H1 (cell line): ENCODE results near the gene ARPP21. TPM values are rescaled to one million over a fixed set of nuclear protein-coding genes. Genes with fewer than 3 reads are reported as not detected.

Experiments
- BRCA1 ChIP-seq: IDR thresholded peaks from 2 replicates; pipeline ENCODE4 v1.6.1; 2012; ENCODE audit warnings: low read depth, low read length, improper control_type of control experiment
- CBX5 ChIP-seq: fragments of 300-800, 300-1000 bp; sonication (generic); IDR thresholded peaks from 2 replicates; pipeline ENCODE4 v1.7.1; 2016; ENCODE audit warnings: antibody characterized with exemption, low read length, low read depth
- CBX8 ChIP-seq: fragments of 300-800, 300-1000 bp; sonication (generic); IDR thresholded peaks from 2 replicates; pipeline ENCODE4 v1.7.1; 2016; ENCODE audit warnings: low read depth, low read length, borderline replicate concordance
- CHD7 ChIP-seq: fragments of 300-600 bp; sonication (generic); IDR thresholded peaks from 2 replicates; pipeline ENCODE4 v1.7.1; 2012; ENCODE audit warnings: low read length, moderate library complexity, mild to moderate bottlenecking, inconsistent platforms; ENCODE audit not compliant: insufficient replicate concordance
- EZH2 ChIP-seq: fragments of 200-600 bp; sonication (generic); IDR thresholded peaks from 2 replicates; pipeline ENCODE4 v1.7.1; 2012; ENCODE audit warnings: low read depth, mild to moderate bottlenecking, moderate library complexity, low read length, inconsistent platforms; ENCODE audit not compliant: severe bottlenecking
- JUND ChIP-seq: IDR thresholded peaks from 2 replicates; pipeline ENCODE4 v1.6.1; 2011; ENCODE audit warnings: mild to moderate bottlenecking, improper control_type of control experiment, low read length
- MAFK ChIP-seq: IDR thresholded peaks from 2 replicates; pipeline ENCODE4 v1.6.1; 2012; ENCODE audit warnings: low read depth, mild to moderate bottlenecking, improper control_type of control experiment, low read length
- POLR2A ChIP-seq, 2 experiments: IDR thresholded peaks; 1 replicate in 1 of 2; 2 replicates in 1 of 2; pipeline ENCODE4 v1.6.1; 2011; ENCODE audit warnings: low read depth in 2 of 2, low read length in 2 of 2, mild to moderate bottlenecking in 2 of 2; ENCODE audit errors: control extremely low read depth in 1 of 2
- RAD21 ChIP-seq, 2 experiments: IDR thresholded peaks in 1 of 2; conservative IDR thresholded peaks in 1 of 2; 2 replicates each; pipeline ENCODE4 v1.6.1; 2011; ENCODE audit warnings: low read depth in 2 of 2, low read length in 2 of 2, improper control_type of control experiment in 1 of 2, inconsistent platforms in 1 of 2, mild to moderate bottlenecking in 1 of 2, moderate library complexity in 1 of 2
- SUZ12 ChIP-seq: fragments of 200-600 bp; sonication (generic); IDR thresholded peaks from 2 replicates; pipeline ENCODE4 v1.6.1; 2012; ENCODE audit warnings: mild to moderate bottlenecking, inconsistent platforms, low read length, moderate library complexity, mixed read lengths
- TCF12 ChIP-seq: IDR thresholded peaks from 2 replicates; pipeline ENCODE4 v1.6.1; 2011; ENCODE audit warnings: low read depth, mild to moderate bottlenecking, low read length
- TEAD4 ChIP-seq: IDR thresholded peaks from 2 replicates; pipeline ENCODE4 v1.6.1; 2012; ENCODE audit warnings: low read depth, low read length, inconsistent platforms, mixed read lengths
- polyA plus RNA-seq, 7 experiments: library from polyadenylated mRNA; depleted of rRNA in 3 of 7; stranded (reverse) in 5 of 7; unstranded in 2 of 7; fragments of >200 nt in 5 of 7; fragments of 200-250 nt in 2 of 7; gene quantifications; 1 replicate in 5 of 7; 2 replicates in 1 of 7; 4 replicates in 1 of 7; pipeline versions ENCODE4 v1.2.1 to v1.2.3, GENCODE V29; 2011 to 2013; ENCODE audit warnings: missing spikeins in 2 of 7, mixed read lengths in 2 of 7
- total RNA-seq: library from RNA; stranded (reverse); fragmentation: NEBNext Ultra II Directional; extraction: Animal tissue kit (Norgen Biotek cat#: 25700); gene quantifications from 2 replicates; pipeline ENCODE4 v1.2.1, GENCODE V29; 2021

The ARPP21 gene
- total and polyA plus RNA-seq, 2 of the 8 experiments (the other 6 are each of a cell fraction or from before 2014, with no cell fraction given): not detected

- no peak for TF ChIP-seq CHD7
- no peak for TF ChIP-seq CBX5
- no peak for TF ChIP-seq MAFK
- no peak for TF ChIP-seq SUZ12
- no peak for TF ChIP-seq BRCA1
- TF ChIP-seq TEAD4: no peak
- no peak for TF ChIP-seq RAD21 (IDR thresholded peaks at IDR 0.05 in 1 of 2, conservative IDR thresholded peaks at IDR 0.05 in 1 of 2; ENCODE audit: low read depth in 2 of 2, low read length in 2 of 2)
- no peak for TF ChIP-seq CBX8
- TF ChIP-seq TCF12: no peak
- TF ChIP-seq POLR2A (IDR thresholded peaks at IDR 0.05; ENCODE audit: control extremely low read depth in 1 of 2, low read depth in 2 of 2, low read length in 2 of 2): no peak
- no peak for TF ChIP-seq JUND
- TF ChIP-seq EZH2: no peak
Measured at GRCh38 chr3:35678643-35679161, 39.4 kb downstream of the ARPP21 start (continued).
